Measurements from ENCODE around the gene KRT17.
"Not testable (repeated sequence)": the region's sequence is repeated elsewhere in the genome, so short reads cannot be mapped to it uniquely, and the experiment has no call there.

The KRT17 gene

DNA sequence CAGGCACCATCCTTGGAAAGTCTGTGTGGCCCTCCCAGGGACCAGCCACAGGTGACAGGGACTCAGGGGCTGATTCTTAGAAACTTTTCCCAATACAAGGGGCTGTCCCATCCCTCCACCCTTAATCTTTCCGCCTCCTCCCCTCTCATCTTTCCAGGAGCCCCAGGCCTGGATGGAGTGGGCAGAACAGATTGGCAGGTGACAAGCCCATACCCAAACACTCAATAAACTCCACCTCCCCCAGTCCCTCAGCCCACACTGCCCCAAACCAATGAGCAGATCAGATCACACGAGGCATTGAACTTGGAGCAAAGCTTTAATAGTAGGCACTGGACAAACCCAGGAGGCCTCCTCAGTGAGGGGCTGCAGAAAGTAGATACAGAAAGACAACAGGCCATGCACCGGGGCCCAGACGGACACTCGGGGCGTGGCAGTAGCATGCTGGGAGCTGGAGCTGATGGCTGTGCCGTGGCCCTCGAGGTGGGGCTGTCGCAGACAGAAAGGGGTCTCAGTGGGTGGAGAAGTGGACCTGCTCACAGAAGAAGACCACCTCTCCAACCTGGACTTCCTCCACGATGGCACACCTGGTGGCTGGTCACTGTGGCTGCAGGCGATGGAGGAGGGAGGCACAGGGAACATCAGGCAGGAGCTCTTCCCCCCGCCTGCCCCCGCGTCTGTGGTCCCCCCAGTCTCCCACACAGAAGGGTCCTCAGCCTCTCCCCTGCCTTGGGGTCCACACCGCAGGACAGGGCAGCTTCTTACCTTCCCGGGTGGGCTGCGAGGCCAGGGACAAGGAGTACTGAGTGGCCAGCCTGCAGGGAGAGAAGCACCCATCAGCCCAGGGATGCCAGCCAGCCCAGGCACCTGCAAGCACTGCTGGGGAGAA is 1.9 kb upstream of the KRT17 start:
- H2BK120ac ChIP-seq (ENCODE audit: insufficient read depth, low read length, poor library complexity); H3K4me3 ChIP-seq (ENCODE audit: low read depth, low read length); H3K4me2 ChIP-seq (ENCODE audit: low read length); H3K36me3 ChIP-seq (ENCODE audit: control insufficient read depth in 1 of 2, insufficient read depth in 2 of 2, low read length in 2 of 2); DNase-seq; H3K27me3 ChIP-seq (ENCODE audit: insufficient read depth, low read length); H3K14ac ChIP-seq (ENCODE audit: low read length); H2AK5ac ChIP-seq (ENCODE audit: low read length); H3K23ac ChIP-seq (ENCODE audit: low read length); H2BK12ac ChIP-seq (ENCODE audit: low read length); H2BK5ac ChIP-seq (ENCODE audit: low read depth, low read length, poor library complexity); H3K9me3 ChIP-seq (ENCODE audit: insufficient read depth, low read depth, low read length); H3K18ac ChIP-seq (ENCODE audit: low read length); H2AFZ ChIP-seq (ENCODE audit: insufficient read depth, low read length, poor library complexity); H3K27ac ChIP-seq (ENCODE audit: low read depth, low read length); H3K4ac ChIP-seq (ENCODE audit: low read depth, low read length); H3K79me2 ChIP-seq (ENCODE audit: control insufficient read depth, insufficient read depth, low read length, poor library complexity); H3K9ac ChIP-seq (ENCODE audit: low read length); H4K8ac ChIP-seq (ENCODE audit: low read depth, low read length); H4K12ac ChIP-seq (ENCODE audit: low read depth, low read length): not testable (repeated sequence)
- H3K4me1 ChIP-seq (ENCODE audit: control insufficient read depth in 1 of 2, insufficient read depth in 2 of 2, low read length in 2 of 2) = peaks cover 10 to 18% of the 10 kb centered on the region in 2 experiments
- no CpG with 5 or more reads among the region's 17 CpGs for WGBS (ENCODE audit: extremely low coverage, insufficient coverage, insufficient read length)
- peak overlapping the region; percentile 8 for H4K91ac ChIP-seq (ENCODE audit: low read depth, low read length)
- H3K79me1 ChIP-seq (ENCODE audit: low read length) = peaks cover 15% of the 10 kb centered on the region

GRCh38 chr17:41625602-41626001 is 1.2 kb upstream of the KRT17 start:
- no peak overlapping the region for H3K4me3 ChIP-seq (ENCODE audit: low read depth, low read length)
- peak in 1 of 2 donors; percentile 39 for DNase-seq

DNA sequence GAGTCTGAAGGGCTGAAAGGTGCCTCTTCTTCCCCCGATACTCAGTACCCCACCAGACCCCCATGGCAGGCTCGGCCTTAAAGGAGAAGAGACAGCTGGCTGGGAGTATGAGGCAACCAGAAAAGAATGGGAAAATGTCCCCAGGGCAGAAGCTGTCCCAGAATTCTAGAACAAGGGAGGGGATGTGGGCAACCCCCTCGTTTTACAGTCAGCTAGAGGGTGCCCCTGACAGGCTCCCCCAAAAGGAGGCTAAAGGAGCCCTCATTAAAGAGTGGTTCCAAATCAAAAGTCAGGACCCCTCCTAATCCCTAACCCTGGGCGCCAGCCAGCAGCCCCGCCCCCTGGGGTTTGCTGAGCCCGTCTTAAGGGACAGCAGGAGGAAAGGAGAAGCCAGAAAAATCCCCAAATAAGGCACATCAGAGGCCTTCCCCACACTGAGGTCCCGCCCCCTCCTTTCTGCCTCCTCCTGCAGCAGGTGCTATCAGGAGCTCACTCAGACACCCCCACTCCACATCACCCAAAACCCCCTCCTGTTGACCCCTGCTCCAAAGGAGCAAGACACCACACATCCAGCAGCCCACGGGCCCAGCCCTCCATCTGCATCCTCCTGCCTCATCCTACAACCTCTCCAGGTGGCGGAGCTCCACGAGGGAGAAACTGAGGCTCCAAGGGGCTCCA is 1.1 kb downstream of the KRT17 start:
- H3K18ac ChIP-seq (ENCODE audit: low read length) = peak overlapping the region; percentile 16
- not testable (repeated sequence) for H3K4ac ChIP-seq (ENCODE audit: low read depth, low read length)

More at GRCh38 chr17:41625602-41626001, 1.2 kb upstream of the KRT17 start:
- no peak overlapping the region for H3K9ac ChIP-seq (ENCODE audit: low read length)
- H3K4me2 ChIP-seq (ENCODE audit: low read length) = no peak overlapping the region
- H2BK12ac ChIP-seq (ENCODE audit: low read length) = peak overlapping the region; percentile 15
- WGBS (ENCODE audit: extremely low coverage, insufficient coverage, insufficient read length) = no CpG with 5 or more reads among the region's 16 CpGs
- H3K36me3 ChIP-seq (ENCODE audit: control insufficient read depth in 1 of 2, insufficient read depth in 2 of 2, low read length in 2 of 2) = no peaks in the 10 kb centered on the region
- H3K79me1 ChIP-seq (ENCODE audit: low read length) = peaks cover 16% of the 10 kb centered on the region
- H2BK5ac ChIP-seq (ENCODE audit: low read depth, low read length, poor library complexity) = no peak overlapping the region
- no peak overlapping the region for H4K12ac ChIP-seq (ENCODE audit: low read depth, low read length)
- H2AFZ ChIP-seq (ENCODE audit: insufficient read depth, low read length, poor library complexity) = no peak overlapping the region
- H2AK5ac ChIP-seq (ENCODE audit: low read length) = no peak overlapping the region
- no peak overlapping the region for H2BK120ac ChIP-seq (ENCODE audit: insufficient read depth, low read length, poor library complexity)
- H4K91ac ChIP-seq (ENCODE audit: low read depth, low read length) = peak overlapping the region; percentile 8
- H3K18ac ChIP-seq (ENCODE audit: low read length) = no peak overlapping the region
- H3K79me2 ChIP-seq (ENCODE audit: control insufficient read depth, insufficient read depth, low read length, poor library complexity) = peaks cover 4% of the 10 kb centered on the region
- H4K8ac ChIP-seq (ENCODE audit: low read depth, low read length) = peak overlapping the region; percentile 14
- no peak overlapping the region for H3K14ac ChIP-seq (ENCODE audit: low read length)
- H3K27ac ChIP-seq (ENCODE audit: low read depth, low read length) = no peak overlapping the region
- no peaks in the 10 kb centered on the region for H3K9me3 ChIP-seq (ENCODE audit: insufficient read depth, low read depth, low read length)
- H3K23ac ChIP-seq (ENCODE audit: low read length) = no peak overlapping the region
- H3K4ac ChIP-seq (ENCODE audit: low read depth, low read length) = no peak overlapping the region
- no peaks in the 10 kb centered on the region for H3K27me3 ChIP-seq (ENCODE audit: insufficient read depth, low read length)
- H3K4me1 ChIP-seq (ENCODE audit: control insufficient read depth in 1 of 2, insufficient read depth in 2 of 2, low read length in 2 of 2) = peaks cover 15 to 20% of the 10 kb centered on the region in 2 experiments

DNA sequence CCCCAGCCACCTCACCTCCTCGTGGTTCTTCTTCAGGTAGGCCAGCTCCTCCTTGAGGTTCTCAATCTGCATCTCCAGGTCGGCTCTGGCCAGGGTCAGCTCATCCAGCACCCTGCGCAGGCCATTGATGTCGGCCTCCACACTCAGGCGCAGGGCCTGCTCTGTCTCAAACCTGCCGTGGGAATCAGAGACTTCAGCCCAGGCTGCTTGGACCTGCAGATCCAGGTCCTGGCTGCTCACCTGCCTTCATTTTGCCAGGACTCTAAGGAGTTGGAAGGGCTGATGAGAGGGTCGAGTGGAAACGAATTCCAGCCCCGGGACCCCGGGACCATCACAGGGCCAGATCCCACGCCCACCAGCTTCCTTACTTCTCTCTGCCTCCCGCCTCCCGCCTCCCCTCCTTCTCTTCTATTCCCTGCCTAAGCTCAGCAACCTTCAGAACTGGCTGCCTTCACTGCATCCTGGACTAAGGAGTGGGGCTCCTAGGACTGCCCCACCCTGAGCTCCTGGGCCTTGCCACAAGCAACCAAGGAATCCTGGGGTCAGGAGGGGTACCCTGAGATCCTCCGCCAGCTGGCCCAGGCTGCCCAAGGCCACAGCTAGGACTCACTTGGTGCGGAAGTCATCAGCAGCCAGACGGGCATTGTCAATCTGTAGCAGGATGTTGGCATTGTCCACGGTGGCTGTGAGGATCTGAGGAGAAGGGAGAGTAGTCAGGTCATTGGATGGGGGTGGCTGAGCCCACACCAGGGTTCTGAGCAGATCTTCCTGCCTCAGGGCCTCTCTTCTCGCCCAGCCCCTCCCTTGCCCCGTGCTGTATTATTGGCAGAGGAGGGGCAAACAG is 1.8 kb downstream of the KRT17 start:
- H3K9ac ChIP-seq (ENCODE audit: low read length); H3K4me3 ChIP-seq (ENCODE audit: low read depth, low read length); H3K79me2 ChIP-seq (ENCODE audit: control insufficient read depth, insufficient read depth, low read length, poor library complexity); H3K4me2 ChIP-seq (ENCODE audit: low read length); H3K27me3 ChIP-seq (ENCODE audit: insufficient read depth, low read length); DNase-seq; H3K23ac ChIP-seq (ENCODE audit: low read length); H4K12ac ChIP-seq (ENCODE audit: low read depth, low read length); H3K36me3 ChIP-seq (ENCODE audit: control insufficient read depth in 1 of 2, insufficient read depth in 2 of 2, low read length in 2 of 2); H3K9me3 ChIP-seq (ENCODE audit: insufficient read depth, low read depth, low read length): not testable (repeated sequence)
- Histone ChIP-seq H3K27ac (ENCODE audit: low read depth, low read length) (peak overlapping the region; percentile 22), H2AFZ (ENCODE audit: insufficient read depth, low read length, poor library complexity) (peak overlapping the region; percentile 50), H2BK120ac (ENCODE audit: insufficient read depth, low read length, poor library complexity) (peak overlapping the region; percentile 87), H3K4ac (ENCODE audit: low read depth, low read length) (peak overlapping the region; percentile 1), H4K8ac (ENCODE audit: low read depth, low read length) (peak overlapping the region; percentile 5), H3K4me1 (ENCODE audit: control insufficient read depth in 1 of 2, insufficient read depth in 2 of 2, low read length in 2 of 2) (peaks cover 29 to 42% of the 10 kb centered on the region in 2 experiments), H4K91ac (ENCODE audit: low read depth, low read length) (peak overlapping the region; percentile 93), H3K18ac (ENCODE audit: low read length) (peak overlapping the region; percentile 13), H2BK5ac (ENCODE audit: low read depth, low read length, poor library complexity) (peak overlapping the region; percentile 74), H3K14ac (ENCODE audit: low read length) (peak overlapping the region; percentile 20), H2BK12ac (ENCODE audit: low read length) (peak overlapping the region; percentile 8), H2AK5ac (ENCODE audit: low read length) (peak overlapping the region; percentile 36), H3K79me1 (ENCODE audit: low read length) (peaks cover 22% of the 10 kb centered on the region)
- no CpG with 5 or more reads among the region's 19 CpGs for WGBS (ENCODE audit: extremely low coverage, insufficient coverage, insufficient read length)

More for the DNA sequence above, 1.1 kb downstream of the KRT17 start:
- peak in 1 of 2 donors; percentile 43 for DNase-seq
- peak overlapping the region; percentile 74 for H2BK5ac ChIP-seq (ENCODE audit: low read depth, low read length, poor library complexity)
- H4K91ac ChIP-seq (ENCODE audit: low read depth, low read length) = peak overlapping the region; percentile 93
- no CpG with 5 or more reads among the region's 10 CpGs for WGBS (ENCODE audit: extremely low coverage, insufficient coverage, insufficient read length)
- H2BK12ac ChIP-seq (ENCODE audit: low read length) = peak overlapping the region; percentile 1
- peak overlapping the region; percentile 50 for H2AFZ ChIP-seq (ENCODE audit: insufficient read depth, low read length, poor library complexity)
- not testable (repeated sequence) for H3K9me3 ChIP-seq (ENCODE audit: insufficient read depth, low read depth, low read length); H3K23ac ChIP-seq (ENCODE audit: low read length); H4K12ac ChIP-seq (ENCODE audit: low read depth, low read length); H3K4me3 ChIP-seq (ENCODE audit: low read depth, low read length); H3K36me3 ChIP-seq (ENCODE audit: control insufficient read depth in 1 of 2, insufficient read depth in 2 of 2, low read length in 2 of 2); H3K9ac ChIP-seq (ENCODE audit: low read length); H3K27me3 ChIP-seq (ENCODE audit: insufficient read depth, low read length); H3K4me2 ChIP-seq (ENCODE audit: low read length); H3K79me2 ChIP-seq (ENCODE audit: control insufficient read depth, insufficient read depth, low read length, poor library complexity)
- peak overlapping the region; percentile 5 for H4K8ac ChIP-seq (ENCODE audit: low read depth, low read length)
- H3K79me1 ChIP-seq (ENCODE audit: low read length) = peaks cover 22% of the 10 kb centered on the region
- H2AK5ac ChIP-seq (ENCODE audit: low read length) = peak overlapping the region; percentile 36
- H3K4me1 ChIP-seq (ENCODE audit: control insufficient read depth in 1 of 2, insufficient read depth in 2 of 2, low read length in 2 of 2) = peaks cover 24 to 36% of the 10 kb centered on the region in 2 experiments
- peak overlapping the region; percentile 20 for H3K14ac ChIP-seq (ENCODE audit: low read length)
- H3K27ac ChIP-seq (ENCODE audit: low read depth, low read length) = peak overlapping the region; percentile 22
- H2BK120ac ChIP-seq (ENCODE audit: insufficient read depth, low read length, poor library complexity) = peak overlapping the region; percentile 87
